ENCODE measurements around the gene TMX3.

Gene TMX3

DNA sequence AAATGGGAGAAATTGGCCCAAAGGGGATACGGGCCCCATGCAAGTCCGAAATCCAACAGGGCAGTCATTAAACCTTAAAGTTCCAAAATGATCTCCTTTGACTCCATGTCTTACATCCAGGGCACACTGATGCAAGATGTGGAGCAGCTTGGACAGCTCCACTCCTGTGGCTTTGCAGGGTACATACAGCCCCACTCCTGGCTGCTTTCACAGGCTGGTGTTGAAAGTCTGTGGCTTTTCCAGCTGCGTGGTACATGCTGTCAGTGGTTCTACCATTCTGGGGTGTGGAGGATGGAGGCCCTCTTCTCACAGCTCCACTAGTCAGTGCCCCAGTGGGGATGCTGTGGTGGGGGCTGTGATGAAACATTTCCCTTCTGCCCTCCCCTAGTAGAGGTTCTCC is 8.6 kb upstream of the TMX3 start:
- TF ChIP-seq EZH2 (IDR thresholded peaks at IDR 0.05) (no peak), POLR2AphosphoS5 (IDR thresholded peaks at IDR 0.05; ENCODE audit: borderline replicate concordance, low read depth, low read length) (no peak), FOXP2 (optimal IDR thresholded peaks at IDR 0.05; ENCODE audit: control extremely low read depth, extremely low read length, insufficient read depth) (no peak)
- H3K36me3 ChIP-seq (ENCODE audit: insufficient read depth, low read length) = no peaks in the 10 kb centered on the region

GRCh38 chr18:68722821-68723220 is 7.9 kb upstream of the TMX3 start:
- TF ChIP-seq EZH2 (IDR thresholded peaks at IDR 0.05) = no peak
- TF ChIP-seq FOXP2 (optimal IDR thresholded peaks at IDR 0.05; ENCODE audit: control extremely low read depth, extremely low read length, insufficient read depth) = no peak
- no peak for TF ChIP-seq POLR2AphosphoS5 (IDR thresholded peaks at IDR 0.05; ENCODE audit: borderline replicate concordance, low read depth, low read length)
- H3K36me3 ChIP-seq (ENCODE audit: insufficient read depth, low read length) = no peaks in the 10 kb centered on the region
- no peak overlapping the region for H3K27ac ChIP-seq
- H3K9me3 ChIP-seq (ENCODE audit: low read depth, low read length) = no peaks in the 10 kb centered on the region
- no peak for DNase-seq (ENCODE audit: low read depth, low spot score)
- H3K4me3 ChIP-seq = no peak overlapping the region
- no peak overlapping the region for H3K9ac ChIP-seq (ENCODE audit: insufficient read length)

More for the DNA sequence above, 8.6 kb upstream of the TMX3 start:
- DNase-seq (ENCODE audit: low read depth, low spot score) = no peak
- no peak overlapping the region for H3K4me3 ChIP-seq
- no peak overlapping the region for H3K9ac ChIP-seq (ENCODE audit: insufficient read length)
- no peak overlapping the region for H3K27ac ChIP-seq
- H3K9me3 ChIP-seq (ENCODE audit: low read depth, low read length) = no peaks in the 10 kb centered on the region

GRCh38 chr18:68721681-68722583 is 7.0 kb upstream of the TMX3 start:
- DNase-seq (ENCODE audit: low read depth, low spot score) = no peak
- H3K4me3 ChIP-seq = no peak overlapping the region
- no peak for TF ChIP-seq FOXP2 (optimal IDR thresholded peaks at IDR 0.05; ENCODE audit: control extremely low read depth, extremely low read length, insufficient read depth)
- TF ChIP-seq POLR2AphosphoS5 (IDR thresholded peaks at IDR 0.05; ENCODE audit: borderline replicate concordance, low read depth, low read length) = no peak
- TF ChIP-seq EZH2 (IDR thresholded peaks at IDR 0.05) = no peak
- H3K27ac ChIP-seq = no peak overlapping the region
- H3K9ac ChIP-seq (ENCODE audit: insufficient read length) = no peak overlapping the region
- H3K9me3 ChIP-seq (ENCODE audit: low read depth, low read length) = no peaks in the 10 kb centered on the region
- H3K36me3 ChIP-seq (ENCODE audit: insufficient read depth, low read length) = no peaks in the 10 kb centered on the region

- no peak for DNase-seq (ENCODE audit: low read depth, low spot score)
- peaks cover 41% of the 10 kb centered on the region for H3K36me3 ChIP-seq (ENCODE audit: insufficient read depth, low read length)
- H3K9me3 ChIP-seq (ENCODE audit: low read depth, low read length) = no peaks in the 10 kb centered on the region
- H3K27ac ChIP-seq = no peak overlapping the region
- peak overlapping the region; percentile 87 for H3K4me3 ChIP-seq
- H3K9ac ChIP-seq (ENCODE audit: insufficient read length) = peak overlapping the region; percentile 89
- TF ChIP-seq FOXP2 (optimal IDR thresholded peaks at IDR 0.05; ENCODE audit: control extremely low read depth, extremely low read length, insufficient read depth) (no peak), POLR2AphosphoS5 (IDR thresholded peaks at IDR 0.05; ENCODE audit: borderline replicate concordance, low read depth, low read length) (no peak), EZH2 (IDR thresholded peaks at IDR 0.05) (no peak)
Observed at GRCh38 chr18:68714366-68714711, 569 bp downstream of the TMX3 start.

- Histone ChIP-seq H3K27ac (no peak overlapping the region), H3K9me3 (ENCODE audit: low read depth, low read length) (no peaks in the 10 kb centered on the region), H3K9ac (ENCODE audit: insufficient read length) (peak overlapping the region; percentile 89), H3K4me3 (peak overlapping the region; percentile 87), H3K36me3 (ENCODE audit: insufficient read depth, low read length) (peaks cover 46% of the 10 kb centered on the region)
- TF ChIP-seq EZH2 (IDR thresholded peaks at IDR 0.05) = no peak
- DNase-seq (ENCODE audit: low read depth, low spot score) = no peak
Observed at GRCh38 chr18:68713796-68714195, 1.1 kb downstream of the TMX3 start.

DNA sequence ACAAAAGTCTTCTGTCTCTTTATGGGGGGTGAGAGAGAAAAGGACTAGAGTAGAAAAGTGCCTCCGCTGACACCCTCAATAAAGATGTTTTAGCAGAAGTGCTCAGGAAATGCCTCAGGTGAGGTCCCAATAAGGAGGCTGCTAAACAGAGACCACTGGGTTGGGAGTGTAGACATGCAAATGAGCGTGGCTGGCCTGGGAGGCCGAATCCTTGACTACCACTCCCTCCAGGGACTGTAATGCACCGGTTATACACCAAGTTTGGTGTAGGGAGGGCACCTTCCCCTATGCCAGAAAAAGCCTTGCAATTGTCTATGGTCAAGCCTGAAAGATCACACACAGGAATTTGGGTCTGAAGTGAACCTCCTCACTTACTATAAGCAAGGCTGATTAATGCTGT is 1.8 kb downstream of the TMX3 start:
- no peak overlapping the region for H3K9ac ChIP-seq (ENCODE audit: insufficient read length)
- no peak for DNase-seq (ENCODE audit: low read depth, low spot score)
- peaks cover 53% of the 10 kb centered on the region for H3K36me3 ChIP-seq (ENCODE audit: insufficient read depth, low read length)
- peak overlapping the region; percentile 87; the same call in 1 of the 2 replicates for H3K4me3 ChIP-seq
- no peak overlapping the region for H3K27ac ChIP-seq
- TF ChIP-seq POLR2AphosphoS5 (IDR thresholded peaks at IDR 0.05; ENCODE audit: borderline replicate concordance, low read depth, low read length) = no peak
- TF ChIP-seq EZH2 (IDR thresholded peaks at IDR 0.05) = no peak
- no peak for TF ChIP-seq FOXP2 (optimal IDR thresholded peaks at IDR 0.05; ENCODE audit: control extremely low read depth, extremely low read length, insufficient read depth)
- no peaks in the 10 kb centered on the region for H3K9me3 ChIP-seq (ENCODE audit: low read depth, low read length)

GRCh38 chr18:68707646-68708045 is 7.3 kb downstream of the TMX3 start:
- H3K9ac ChIP-seq (ENCODE audit: insufficient read length) = no peak overlapping the region
- TF ChIP-seq POLR2AphosphoS5 (IDR thresholded peaks at IDR 0.05; ENCODE audit: borderline replicate concordance, low read depth, low read length) (no peak), EZH2 (IDR thresholded peaks at IDR 0.05) (no peak), FOXP2 (optimal IDR thresholded peaks at IDR 0.05; ENCODE audit: control extremely low read depth, extremely low read length, insufficient read depth) (no peak)
- DNase-seq (ENCODE audit: low read depth, low spot score) = no peak
- H3K9me3 ChIP-seq (ENCODE audit: low read depth, low read length) = no peaks in the 10 kb centered on the region
- peaks cover 83% of the 10 kb centered on the region for H3K36me3 ChIP-seq (ENCODE audit: insufficient read depth, low read length)
- no peak overlapping the region for H3K27ac ChIP-seq
- H3K4me3 ChIP-seq = no peak overlapping the region

DNA sequence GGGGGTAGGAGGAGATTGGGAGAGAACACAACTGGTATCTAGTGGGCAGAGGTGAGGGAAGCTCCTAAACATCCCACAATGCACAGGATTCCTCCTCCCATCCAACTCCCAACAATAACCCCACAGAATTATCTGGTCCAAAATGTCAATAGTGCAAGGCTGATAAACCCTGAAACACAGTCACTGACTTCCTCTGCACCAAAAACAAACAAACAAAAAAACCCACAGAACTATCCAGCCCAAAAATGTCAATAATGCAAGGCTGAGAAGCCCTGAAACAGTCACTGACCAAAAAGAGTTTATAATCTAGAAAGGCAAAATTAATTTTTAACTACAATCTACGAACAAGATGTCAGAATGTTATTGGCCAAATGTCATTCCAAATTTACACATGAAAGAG is 9.8 kb downstream of the TMX3 start:
- Histone ChIP-seq H3K4me3 (no peak overlapping the region), H3K27ac (no peak overlapping the region), H3K9me3 (ENCODE audit: low read depth, low read length) (no peaks in the 10 kb centered on the region), H3K9ac (ENCODE audit: insufficient read length) (no peak overlapping the region), H3K36me3 (ENCODE audit: insufficient read depth, low read length) (peaks cover 72% of the 10 kb centered on the region)
- TF ChIP-seq FOXP2 (optimal IDR thresholded peaks at IDR 0.05; ENCODE audit: control extremely low read depth, extremely low read length, insufficient read depth) = no peak
- TF ChIP-seq EZH2 (IDR thresholded peaks at IDR 0.05) = no peak
- DNase-seq (ENCODE audit: low read depth, low spot score) = no peak

DNA sequence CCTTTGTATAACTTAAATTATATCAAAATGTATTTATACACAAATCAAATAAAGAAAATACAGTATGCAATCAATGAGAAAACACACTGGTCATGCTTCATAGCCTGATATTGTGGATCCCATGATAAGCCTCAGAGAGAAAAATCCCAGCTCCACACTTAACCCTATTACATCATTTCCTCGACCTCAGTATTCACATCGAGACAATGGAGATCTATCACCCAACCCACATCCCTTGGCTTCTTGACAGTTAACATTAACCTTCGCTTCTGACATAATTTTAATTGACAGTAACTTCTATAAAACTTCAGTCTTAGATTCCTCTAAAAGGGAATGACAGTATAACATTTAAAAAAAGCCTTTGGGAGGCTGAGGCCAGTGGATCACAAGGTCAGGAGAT is 11.6 kb downstream of the TMX3 start:
- TF ChIP-seq FOXP2 (optimal IDR thresholded peaks at IDR 0.05; ENCODE audit: control extremely low read depth, extremely low read length, insufficient read depth) (no peak), EZH2 (IDR thresholded peaks at IDR 0.05) (no peak), POLR2AphosphoS5 (IDR thresholded peaks at IDR 0.05; ENCODE audit: borderline replicate concordance, low read depth, low read length) (no peak)
- no peak for DNase-seq (ENCODE audit: low read depth, low spot score)
- Histone ChIP-seq H3K4me3 (no peak overlapping the region), H3K27ac (no peak overlapping the region), H3K9ac (ENCODE audit: insufficient read length) (no peak overlapping the region), H3K9me3 (ENCODE audit: low read depth, low read length) (no peaks in the 10 kb centered on the region), H3K36me3 (ENCODE audit: insufficient read depth, low read length) (peaks cover 54% of the 10 kb centered on the region)

Measured in SK-N-MC (cell line).